PFSK-1 (cell line): Measurements from ENCODE around the gene OR1Q1.

ENCODE experiments used
- FOXP2 ChIP-seq: optimal IDR thresholded peaks from 2 replicates; pipeline ENCODE3; 2011; ENCODE audit warnings: borderline replicate concordance, control low read depth, inconsistent platforms; ENCODE audit not compliant: insufficient read depth; ENCODE audit errors: extremely low read length, extremely low read depth
- POLR2AphosphoS5 ChIP-seq: IDR thresholded peaks from 2 replicates; pipeline ENCODE4 v1.6.1; 2012; ENCODE audit warnings: low read depth, mild to moderate bottlenecking, control low read depth, low read length, moderate library complexity
- REST ChIP-seq, 2 experiments: IDR thresholded peaks; 2 replicates each; pipeline versions ENCODE4 v1.6.1 to v1.8.0; 2011 to 2012; ENCODE audit warnings: low read depth in 2 of 2, low read length in 2 of 2, control low read depth in 1 of 2, inconsistent platforms in 1 of 2, mild to moderate bottlenecking in 1 of 2, moderate library complexity in 1 of 2; ENCODE audit not compliant: insufficient read depth in 1 of 2
- SIN3A ChIP-seq: IDR thresholded peaks from 2 replicates; pipeline ENCODE4 v1.6.1; 2012; ENCODE audit warnings: mild to moderate bottlenecking, low read length, moderate library complexity, borderline replicate concordance; ENCODE audit not compliant: insufficient read depth
- TAF1 ChIP-seq: IDR thresholded peaks from 2 replicates; pipeline ENCODE4 v1.6.1; 2012; ENCODE audit warnings: low read length, control low read depth, borderline replicate concordance; ENCODE audit not compliant: insufficient read depth

DNA sequence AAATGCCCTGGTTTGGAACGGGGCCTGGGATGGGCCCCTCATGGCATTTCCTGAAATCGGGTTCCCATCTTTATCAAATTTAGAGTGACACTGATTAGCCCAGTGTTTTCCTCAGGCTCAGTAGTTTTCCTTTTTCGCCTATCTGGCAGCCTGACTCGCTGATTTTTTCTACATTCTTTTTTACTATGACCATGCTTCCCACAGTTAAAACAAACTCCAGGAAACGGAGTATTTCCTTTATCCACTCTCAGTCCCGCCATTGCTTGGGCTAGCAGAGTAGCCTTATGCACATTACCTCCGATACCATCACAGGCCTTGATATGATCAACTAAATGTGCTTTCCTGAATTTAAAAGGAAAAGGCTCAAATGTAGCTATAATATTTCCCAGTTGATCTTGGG, 5.5 kb downstream of the OR1Q1 start:
- TF ChIP-seq REST (IDR thresholded peaks at IDR 0.05; ENCODE audit: insufficient read depth in 1 of 2, low read depth in 2 of 2, low read length in 2 of 2) (no peak), POLR2AphosphoS5 (no peak), SIN3A (no peak), TAF1 (no peak), FOXP2 (no peak)
